HCT116 (cell line): ENCODE measurements around the gene ATP5F1D. TPM values are rescaled to one million over a fixed set of nuclear protein-coding genes. Genes with fewer than 3 reads are reported as not detected.

ENCODE experiments used
- ATAC-seq: fragments of 200-7000 bp; cut with Tn5 transposase; 2 replicates; pipeline ENCODE4 v1.9.1; 2020; ENCODE audit warnings: mild to moderate bottlenecking, moderate library complexity
- BruUV-seq: library from RNA; stranded (reverse); fragments of 400-500 nt; replicated peaks from 2 replicates; lab custom pipeline; 2021; lab: Mats Ljungman, UMichigan
- CTCF ChIA-PET: fragments of 300-600 bp; sonication (Branson Sonifier 250); formaldehyde crosslinking; loops from one replicate; lab custom pipeline; 2021; ENCODE audit warnings: antibody characterized with exemption; lab: Charles Lee
- POLR2A ChIA-PET: fragments of 300-600, 350-600 bp; sonication (Branson Sonifier 250); formaldehyde crosslinking; loops from one replicate; lab custom pipeline; 2021; ENCODE audit warnings: antibody characterized with exemption; lab: Charles Lee
- RAD21 ChIA-PET, 2 experiments: fragments of 300-600 bp; sonication (Branson Sonifier 250); formaldehyde crosslinking; loops; one replicate each; lab custom pipeline; 2023; ENCODE audit warnings: low total read pairs in 2 of 2; ENCODE audit not compliant: uncharacterized antibody in 2 of 2, unreplicated experiment in 2 of 2, low non-redundant PET in 1 of 2; lab: Charles Lee
- DNase-seq: peaks from one replicate; pipeline ENCODE4 v3.0.0-alpha.2; 2010; ENCODE audit warnings: low read depth, low spot score
- H2AFZ ChIP-seq: fragments of 200-600 bp; shearing (Covaris generic), sonication (generic); 2 replicates; pipeline ENCODE4 v1.6.1; 2017; ENCODE audit warnings: low read depth, mixed run types, mixed read lengths, antibody characterized with exemption, low read length; ENCODE audit not compliant: poor library complexity, severe bottlenecking
- H3K27ac ChIP-seq: 2 replicates; pipeline ENCODE4 v1.5.1; 2012; ENCODE audit warnings: low read depth, low read length
- H3K27me3 ChIP-seq: fragments of 200-600 bp; sonication (generic); 2 replicates; pipeline ENCODE4 v1.6.1; 2016; ENCODE audit warnings: mixed run types, low read length, mixed read lengths; ENCODE audit not compliant: insufficient read depth
- H3K36me3 ChIP-seq, 2 experiments: fragments of 200-500 bp in 1 of 2; fragments of 200-600 bp in 1 of 2; sonication (Bioruptor generic) in 1 of 2; sonication (generic) in 1 of 2; 2 replicates each; pipeline versions ENCODE4 v1.5.1 to v1.6.1; 2014 to 2016; ENCODE audit warnings: low read length in 2 of 2, inconsistent platforms in 1 of 2, mixed read lengths in 1 of 2, mixed run types in 1 of 2; ENCODE audit not compliant: insufficient read depth in 2 of 2, control insufficient read depth in 1 of 2
- H3K4me1 ChIP-seq, 2 experiments: fragments of 200-600 bp in 1 of 2; sonication (generic) in 1 of 2; 2 replicates each; pipeline versions ENCODE4 v1.5.1 to v1.6.1; 2012 to 2017; ENCODE audit warnings: low read length in 2 of 2, inconsistent platforms in 1 of 2, mild to moderate bottlenecking in 1 of 2, mixed read lengths in 1 of 2, mixed run types in 1 of 2, moderate library complexity in 1 of 2; ENCODE audit not compliant: insufficient read depth in 2 of 2, control insufficient read depth in 1 of 2
- H3K4me2 ChIP-seq: fragments of 200-600 bp; sonication (generic); 2 replicates; pipeline ENCODE4 v1.6.1; 2017; ENCODE audit warnings: mixed run types, low read length, mixed read lengths
- H3K4me3 ChIP-seq, 2 experiments: fragments of 200-600 bp in 1 of 2; sonication (generic) in 1 of 2; replicated peaks in 1 of 2; 2 replicates each; pipeline ENCODE4 v1.5.1; 2011 to 2016; ENCODE audit warnings: low read length in 2 of 2, control low read depth in 1 of 2, low read depth in 1 of 2, mild to moderate bottlenecking in 1 of 2, mixed read lengths in 1 of 2, mixed run types in 1 of 2
- H3K79me2 ChIP-seq: fragments of 200-600 bp; sonication (generic); 2 replicates; pipeline ENCODE4 v1.6.1; 2017; ENCODE audit warnings: mild to moderate bottlenecking, mixed run types, low read length, moderate library complexity, mixed read lengths; ENCODE audit not compliant: insufficient read depth
- H3K9ac ChIP-seq: fragments of 200-600 bp; sonication (generic); 2 replicates; pipeline ENCODE4 v1.6.1; 2016; ENCODE audit warnings: low read length, mixed read lengths
- H3K9me2 ChIP-seq: fragments of 200-600 bp; sonication (generic), shearing (Covaris generic); 2 replicates; pipeline ENCODE4 v1.6.1; 2017; ENCODE audit warnings: mixed run types, mild to moderate bottlenecking, moderate library complexity; ENCODE audit not compliant: insufficient read depth
- H3K9me3 ChIP-seq, 2 experiments: fragments of 200-500 bp in 1 of 2; fragments of 200-600 bp in 1 of 2; sonication (Bioruptor generic) in 1 of 2; sonication (generic) in 1 of 2; 2 replicates each; pipeline ENCODE4 v1.6.1; 2014 to 2017; ENCODE audit warnings: low read length in 2 of 2, mixed read lengths in 2 of 2, inconsistent platforms in 1 of 2, low read depth in 1 of 2, mild to moderate bottlenecking in 1 of 2, mixed run types in 1 of 2, moderate library complexity in 1 of 2; ENCODE audit not compliant: control insufficient read depth in 1 of 2, insufficient read depth in 1 of 2
- H4K20me1 ChIP-seq: fragments of 200-600 bp; sonication (generic), shearing (Covaris generic); 2 replicates; pipeline ENCODE4 v1.6.1; 2017; ENCODE audit warnings: mixed run types, mild to moderate bottlenecking, moderate library complexity; ENCODE audit not compliant: insufficient read depth
- CBX3 ChIP-seq: IDR thresholded peaks from 2 replicates; pipeline ENCODE4 v1.6.1; 2012; ENCODE audit warnings: low read depth
- EGR1 ChIP-seq: IDR thresholded peaks from 2 replicates; pipeline ENCODE4 v1.6.1; 2012; ENCODE audit warnings: low read depth
- ELF1 ChIP-seq: IDR thresholded peaks from 2 replicates; pipeline ENCODE4 v1.6.1; 2012; ENCODE audit warnings: low read depth, borderline replicate concordance
- EZH2 ChIP-seq: fragments of 200-600 bp; sonication (generic); IDR thresholded peaks from 2 replicates; pipeline ENCODE4 v1.6.1; 2017; ENCODE audit warnings: antibody characterized with exemption, mixed run types
- FOSL1 ChIP-seq: IDR thresholded peaks from 2 replicates; pipeline ENCODE4 v1.6.1; 2012; ENCODE audit warnings: low read depth
- POLR2AphosphoS5 ChIP-seq: IDR thresholded peaks from 2 replicates; pipeline ENCODE4 v1.6.1; 2011; ENCODE audit warnings: mild to moderate bottlenecking, low read depth, low read length, moderate library complexity
- RAD21 ChIP-seq: IDR thresholded peaks from 2 replicates; pipeline ENCODE4 v1.6.1; 2012; ENCODE audit warnings: low read depth, mild to moderate bottlenecking
- SRF ChIP-seq: IDR thresholded peaks from 2 replicates; pipeline ENCODE4 v1.6.1; 2012; ENCODE audit warnings: low read depth
- TCF7L2 ChIP-seq: IDR thresholded peaks from 2 replicates; pipeline ENCODE4 v1.7.0; 2011; ENCODE audit warnings: borderline replicate concordance, inconsistent platforms; ENCODE audit not compliant: insufficient read depth, insufficient read length; ENCODE audit errors: extremely low read depth
- ZFX ChIP-seq: fragments of 450-650 bp; IDR thresholded peaks from 2 replicates; pipeline ENCODE4 v1.6.1; 2017
- ZNF274 ChIP-seq: fragments of 200-500 bp; sonication (Bioruptor generic); IDR thresholded peaks from 2 replicates; pipeline ENCODE4 v1.6.1; 2014; ENCODE audit warnings: mild to moderate bottlenecking, low read depth, low read length, inconsistent platforms
- intact Hi-C: fragments of 100-400 bp; cut with micrococcal nuclease; formaldehyde crosslinking; loops from 2 replicates; pipeline ENCODE4 v1.10.0; 2022
- total RNA-seq: library from RNA; stranded (reverse); gene quantifications from one replicate; pipeline ENCODE4 v1.2.1, GENCODE V29; 2021; ENCODE audit not compliant: unreplicated experiment
- TF ChIP-seq, protein P1 (sequence below): IDR thresholded peaks from 2 replicates; pipeline ENCODE4 v1.6.1; 2012; ENCODE audit warnings: low read depth

The ATP5F1D gene
- total RNA-seq, 1 experiment from 2014 or later: 428 TPM

DNA sequence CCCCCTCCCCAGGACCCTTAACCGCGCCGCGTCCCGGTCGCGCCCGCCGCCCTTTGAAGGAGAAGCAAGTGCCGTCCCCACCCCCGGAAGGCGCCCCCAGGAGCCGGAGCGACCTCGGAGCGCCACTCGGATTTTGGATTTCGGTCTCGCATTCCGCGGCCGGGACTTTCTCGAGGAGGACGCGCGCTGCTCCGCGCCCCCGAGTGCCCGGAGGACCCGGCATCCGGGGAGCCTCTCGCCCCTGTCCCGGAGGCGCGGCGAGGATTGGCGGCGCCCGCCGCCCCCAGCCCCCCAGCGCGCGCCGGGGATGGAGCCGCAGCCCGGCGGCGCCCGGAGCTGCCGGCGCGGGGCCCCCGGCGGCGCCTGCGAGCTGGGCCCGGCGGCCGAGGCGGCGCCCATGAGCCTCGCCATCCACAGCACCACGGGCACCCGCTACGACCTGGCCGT lies 8.5 kb downstream of the ATP5F1D start:
- intact Hi-C loops: loop anchor here (1.0 to 10.0 kb wide), 3 partner anchors 16 to 455 kb away; partner anchors contain the start of genes CNN2, PTBP1, RNU6-2 and TMEM259
- peak overlapping the region; percentile 91 for H3K9ac ChIP-seq
- no peak for ATAC-seq
- H2AFZ ChIP-seq: no peak overlapping the region
- ChIA-PET RAD21 (no interaction called here), CTCF (no interaction called here), POLR2A (no interaction called here)
- H3K9me2 ChIP-seq: no peaks in the 10 kb centered on the region
- H3K27ac ChIP-seq: peak overlapping the region; percentile 99
- H3K9me3 ChIP-seq: no peaks in the 10 kb centered on the region
- peaks cover 3% of the 10 kb centered on the region; the same call in 1 of the 2 replicates for H4K20me1 ChIP-seq
- peak overlapping the region; percentile 68 to 74 for H3K4me3 ChIP-seq
- peaks cover 17 to 30% of the 10 kb centered on the region in 2 experiments for H3K36me3 ChIP-seq
- no peaks in the 10 kb centered on the region for H3K27me3 ChIP-seq
- H3K4me1 ChIP-seq: peaks cover 40 to 74% of the 10 kb centered on the region in 2 experiments
- TF ChIP-seq EGR1: no peak
- peak; percentile 43 for TF ChIP-seq TCF7L2
- no peak for TF ChIP-seq ELF1
- peaks cover 59% of the 10 kb centered on the region for H3K79me2 ChIP-seq
- DNase-seq: no peak
- peak overlapping the region; percentile 99 for H3K4me2 ChIP-seq
- BruUV-seq: no TSS peak

DNA sequence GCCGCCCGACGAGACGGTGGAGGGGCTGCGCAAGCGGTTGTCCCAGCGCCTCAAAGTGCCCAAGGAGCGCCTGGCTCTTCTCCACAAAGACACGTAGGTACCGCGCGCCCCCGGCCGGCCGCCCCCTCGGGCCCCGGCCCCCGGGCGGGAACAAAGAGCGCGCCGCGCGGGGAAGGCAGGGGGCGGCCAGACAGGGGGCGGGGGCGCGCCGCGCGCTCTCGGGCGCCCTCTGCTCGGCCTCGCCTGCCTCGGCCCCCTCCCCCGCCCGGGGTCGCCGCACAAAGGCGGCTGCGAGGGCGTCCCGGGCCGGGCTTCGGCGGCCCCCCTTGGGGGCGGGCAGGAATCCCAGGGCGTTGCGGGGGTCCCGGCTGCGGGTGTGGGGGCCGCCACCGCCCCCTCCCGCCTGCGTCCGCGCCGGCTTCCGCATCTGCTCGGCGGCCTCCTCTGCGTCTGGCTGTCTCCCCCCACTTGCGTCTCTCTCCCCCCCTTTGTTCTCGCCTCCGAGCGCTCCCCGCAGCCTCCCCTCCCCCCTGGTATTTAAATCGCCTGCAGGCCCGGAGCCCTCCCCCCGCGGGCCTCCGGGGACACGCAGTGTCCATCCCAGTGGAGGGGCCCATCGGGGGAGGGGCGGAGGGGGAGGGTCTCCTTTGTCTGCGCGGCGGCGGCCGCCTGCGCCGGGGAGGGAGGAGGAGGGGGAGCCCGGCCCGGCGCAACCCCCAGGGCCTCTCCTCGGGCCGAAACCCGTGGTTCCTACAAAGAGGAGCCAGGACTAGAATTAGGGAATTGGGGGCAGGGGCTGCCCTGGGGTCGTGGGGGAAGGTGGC lies 9.1 kb downstream of the ATP5F1D start:
- no peak overlapping the region for H2AFZ ChIP-seq
- ChIA-PET POLR2A (interaction anchor here (3.1 to 3.5 kb wide), 2 partner anchors 16 to 19 kb away, joined by 29 to 40 read pairs; partner anchors contain the start of gene CIRBP), CTCF (no interaction called here), RAD21 (no interaction called here)
- peak overlapping the region; percentile 68 to 74 for H3K4me3 ChIP-seq
- H3K4me1 ChIP-seq: peaks cover 33 to 74% of the 10 kb centered on the region in 2 experiments
- TF ChIP-seq, protein P1, sequence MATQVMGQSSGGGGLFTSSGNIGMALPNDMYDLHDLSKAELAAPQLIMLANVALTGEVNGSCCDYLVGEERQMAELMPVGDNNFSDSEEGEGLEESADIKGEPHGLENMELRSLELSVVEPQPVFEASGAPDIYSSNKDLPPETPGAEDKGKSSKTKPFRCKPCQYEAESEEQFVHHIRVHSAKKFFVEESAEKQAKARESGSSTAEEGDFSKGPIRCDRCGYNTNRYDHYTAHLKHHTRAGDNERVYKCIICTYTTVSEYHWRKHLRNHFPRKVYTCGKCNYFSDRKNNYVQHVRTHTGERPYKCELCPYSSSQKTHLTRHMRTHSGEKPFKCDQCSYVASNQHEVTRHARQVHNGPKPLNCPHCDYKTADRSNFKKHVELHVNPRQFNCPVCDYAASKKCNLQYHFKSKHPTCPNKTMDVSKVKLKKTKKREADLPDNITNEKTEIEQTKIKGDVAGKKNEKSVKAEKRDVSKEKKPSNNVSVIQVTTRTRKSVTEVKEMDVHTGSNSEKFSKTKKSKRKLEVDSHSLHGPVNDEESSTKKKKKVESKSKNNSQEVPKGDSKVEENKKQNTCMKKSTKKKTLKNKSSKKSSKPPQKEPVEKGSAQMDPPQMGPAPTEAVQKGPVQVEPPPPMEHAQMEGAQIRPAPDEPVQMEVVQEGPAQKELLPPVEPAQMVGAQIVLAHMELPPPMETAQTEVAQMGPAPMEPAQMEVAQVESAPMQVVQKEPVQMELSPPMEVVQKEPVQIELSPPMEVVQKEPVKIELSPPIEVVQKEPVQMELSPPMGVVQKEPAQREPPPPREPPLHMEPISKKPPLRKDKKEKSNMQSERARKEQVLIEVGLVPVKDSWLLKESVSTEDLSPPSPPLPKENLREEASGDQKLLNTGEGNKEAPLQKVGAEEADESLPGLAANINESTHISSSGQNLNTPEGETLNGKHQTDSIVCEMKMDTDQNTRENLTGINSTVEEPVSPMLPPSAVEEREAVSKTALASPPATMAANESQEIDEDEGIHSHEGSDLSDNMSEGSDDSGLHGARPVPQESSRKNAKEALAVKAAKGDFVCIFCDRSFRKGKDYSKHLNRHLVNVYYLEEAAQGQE: no peak
- TF ChIP-seq SRF (no peak), ZNF274 (no peak), EZH2 (no peak), RAD21 (no peak), CBX3 (no peak), FOSL1 (no peak), EGR1 (no peak), POLR2AphosphoS5 (peak; percentile 35; the same call in 1 of the 2 replicates), ZFX (peak; percentile 40; the same call in 1 of the 2 replicates)
- H3K27ac ChIP-seq: peak overlapping the region; percentile 99
- peaks cover 23 to 36% of the 10 kb centered on the region in 2 experiments for H3K36me3 ChIP-seq
- H4K20me1 ChIP-seq: peaks cover 3% of the 10 kb centered on the region; the same call in 1 of the 2 replicates
- BruUV-seq: no TSS peak
- intact Hi-C loops: no loop called here
- H3K9me3 ChIP-seq: no peaks in the 10 kb centered on the region
- ATAC-seq (no peak), DNase-seq (no peak)
- no peaks in the 10 kb centered on the region for H3K9me2 ChIP-seq
- H3K79me2 ChIP-seq: peaks cover 59% of the 10 kb centered on the region
- H3K27me3 ChIP-seq: no peaks in the 10 kb centered on the region
- peak overlapping the region; percentile 99 for H3K4me2 ChIP-seq
- peak overlapping the region; percentile 91 for H3K9ac ChIP-seq
